ENCODE data around the gene NUP62CL.
"Not testable (repeated sequence)": the region's sequence is repeated elsewhere in the genome, so short reads cannot be mapped to it uniquely, and the experiment has no call there.

DNA sequence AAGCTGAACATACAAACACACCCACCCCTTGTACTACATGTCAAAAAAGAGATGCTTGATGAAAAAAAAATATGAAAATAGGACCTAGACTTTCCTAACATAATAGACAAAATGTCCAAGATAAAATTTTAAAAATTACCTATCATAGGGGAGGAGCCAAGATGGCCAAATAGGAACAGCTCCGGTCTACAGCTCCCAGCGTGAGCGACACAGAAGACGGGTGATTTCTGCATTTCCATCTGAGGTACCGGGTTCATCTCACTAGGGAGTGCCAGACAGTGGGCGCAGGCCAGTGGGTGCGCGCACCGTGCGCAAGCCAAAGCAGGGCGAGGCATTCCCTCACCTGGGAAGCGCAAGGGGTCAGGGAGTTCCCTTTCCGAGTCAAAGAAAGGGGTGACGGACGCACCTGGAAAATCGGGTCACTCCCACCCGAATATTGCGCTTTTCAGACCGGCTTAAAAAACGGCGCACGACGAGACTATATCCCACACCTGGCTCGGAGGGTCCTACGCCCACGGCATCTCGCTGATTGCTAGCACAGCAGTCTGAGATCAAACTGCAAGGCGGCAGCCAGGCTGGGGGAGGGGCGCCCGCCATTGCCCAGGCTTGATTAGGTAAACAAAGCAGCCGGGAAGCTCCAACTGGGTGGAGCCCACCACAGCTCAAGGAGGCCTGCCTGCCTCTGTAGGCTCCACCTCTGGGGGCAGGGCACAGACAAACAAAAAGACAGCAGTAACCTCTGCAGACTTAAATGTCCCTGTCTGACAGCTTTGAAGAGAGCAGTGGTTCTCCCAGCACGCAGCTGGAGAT, 50.4 kb downstream of the NUP62CL start:
- TF ChIP-seq SP1 (IDR thresholded peaks at IDR 0.05; ENCODE audit: low read depth); EZH2phosphoT487 (IDR thresholded peaks at IDR 0.05; ENCODE audit: borderline replicate concordance): not testable (repeated sequence)
- TF ChIP-seq, protein P1, sequence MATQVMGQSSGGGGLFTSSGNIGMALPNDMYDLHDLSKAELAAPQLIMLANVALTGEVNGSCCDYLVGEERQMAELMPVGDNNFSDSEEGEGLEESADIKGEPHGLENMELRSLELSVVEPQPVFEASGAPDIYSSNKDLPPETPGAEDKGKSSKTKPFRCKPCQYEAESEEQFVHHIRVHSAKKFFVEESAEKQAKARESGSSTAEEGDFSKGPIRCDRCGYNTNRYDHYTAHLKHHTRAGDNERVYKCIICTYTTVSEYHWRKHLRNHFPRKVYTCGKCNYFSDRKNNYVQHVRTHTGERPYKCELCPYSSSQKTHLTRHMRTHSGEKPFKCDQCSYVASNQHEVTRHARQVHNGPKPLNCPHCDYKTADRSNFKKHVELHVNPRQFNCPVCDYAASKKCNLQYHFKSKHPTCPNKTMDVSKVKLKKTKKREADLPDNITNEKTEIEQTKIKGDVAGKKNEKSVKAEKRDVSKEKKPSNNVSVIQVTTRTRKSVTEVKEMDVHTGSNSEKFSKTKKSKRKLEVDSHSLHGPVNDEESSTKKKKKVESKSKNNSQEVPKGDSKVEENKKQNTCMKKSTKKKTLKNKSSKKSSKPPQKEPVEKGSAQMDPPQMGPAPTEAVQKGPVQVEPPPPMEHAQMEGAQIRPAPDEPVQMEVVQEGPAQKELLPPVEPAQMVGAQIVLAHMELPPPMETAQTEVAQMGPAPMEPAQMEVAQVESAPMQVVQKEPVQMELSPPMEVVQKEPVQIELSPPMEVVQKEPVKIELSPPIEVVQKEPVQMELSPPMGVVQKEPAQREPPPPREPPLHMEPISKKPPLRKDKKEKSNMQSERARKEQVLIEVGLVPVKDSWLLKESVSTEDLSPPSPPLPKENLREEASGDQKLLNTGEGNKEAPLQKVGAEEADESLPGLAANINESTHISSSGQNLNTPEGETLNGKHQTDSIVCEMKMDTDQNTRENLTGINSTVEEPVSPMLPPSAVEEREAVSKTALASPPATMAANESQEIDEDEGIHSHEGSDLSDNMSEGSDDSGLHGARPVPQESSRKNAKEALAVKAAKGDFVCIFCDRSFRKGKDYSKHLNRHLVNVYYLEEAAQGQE (IDR thresholded peaks at IDR 0.05; ENCODE audit: low read depth), result not testable (repeated sequence)

All from HCT116 (cell line).